HG02938 (cell line): ENCODE measurements around the gene PWWP2B.

Experiments
- ATAC-seq: cut with Tn5 transposase; IDR thresholded peaks from one replicate; pipeline ENCODE4 v1.9.1; 2021; ENCODE audit warnings: mild to moderate bottlenecking, moderate library complexity; ENCODE audit not compliant: unreplicated experiment

PWWP2B gene

DNA sequence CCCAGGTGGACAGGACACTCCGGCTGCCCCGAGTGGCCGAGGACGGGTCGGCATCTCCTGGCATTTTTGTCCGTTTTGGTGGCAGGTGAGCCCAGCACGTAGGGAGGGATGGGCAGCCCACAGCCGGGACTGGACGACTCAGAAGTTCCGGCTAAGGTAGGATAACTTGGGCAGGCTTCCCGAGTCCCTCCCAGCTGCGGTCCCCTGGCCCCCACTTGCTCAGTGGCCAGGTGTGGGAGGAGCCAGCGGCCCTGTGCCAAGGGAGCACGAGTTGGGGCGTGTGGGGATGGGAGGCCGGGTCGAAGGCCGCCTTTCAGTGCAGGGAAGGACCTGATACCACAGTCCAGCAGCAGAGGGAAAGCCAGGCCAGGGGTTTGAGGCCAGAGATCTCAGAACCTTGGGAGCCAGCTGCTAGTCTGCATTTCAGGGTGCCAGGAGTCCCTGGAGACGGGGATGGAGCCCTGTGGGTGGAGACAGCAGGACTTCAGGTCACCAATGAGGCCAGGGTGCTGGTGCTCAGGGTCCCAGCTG, 58.5 kb downstream of the PWWP2B start:
- no peak for ATAC-seq

DNA sequence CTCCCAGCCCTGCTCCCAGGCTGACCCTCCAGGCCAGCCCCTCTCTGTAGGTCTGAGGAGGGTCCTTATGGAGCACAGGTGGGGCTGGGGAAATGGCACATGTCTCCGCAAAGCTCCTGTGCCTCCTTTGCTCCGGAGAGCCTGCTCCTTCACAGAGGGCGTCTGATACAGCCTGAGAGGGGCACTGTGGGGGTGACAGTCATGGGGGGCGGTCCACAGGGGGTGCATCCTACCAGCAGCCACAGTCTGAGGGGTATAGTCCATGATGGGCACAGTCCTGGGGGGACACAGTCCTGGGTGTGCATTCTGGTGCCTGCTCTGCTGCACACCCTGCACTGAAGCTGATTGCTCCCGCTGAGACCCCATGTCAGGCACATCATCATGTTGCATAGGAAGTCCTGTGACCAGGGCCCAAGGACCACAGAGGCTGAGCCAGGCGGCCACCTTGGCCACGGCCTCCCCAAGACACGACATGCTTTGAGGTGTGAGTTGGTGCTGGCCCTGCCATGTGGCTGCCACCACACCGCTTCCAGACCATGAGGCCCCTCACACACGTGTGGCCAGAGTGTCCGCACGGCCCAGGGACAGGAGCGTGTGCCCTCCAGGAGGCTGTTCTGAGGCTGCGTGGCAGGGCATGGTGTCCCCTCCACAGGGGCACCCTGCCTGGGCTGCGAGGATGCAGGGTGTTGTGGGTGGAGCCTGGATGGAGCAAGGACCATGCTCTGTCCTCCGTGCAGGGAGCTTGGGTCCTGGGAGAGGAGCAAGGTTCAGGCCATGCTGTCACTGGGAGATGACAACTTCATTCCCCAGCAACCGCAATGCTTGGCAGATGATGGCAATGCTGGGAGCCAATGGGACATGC, 59.2 kb downstream of the PWWP2B start:
- ATAC-seq: no peak

DNA sequence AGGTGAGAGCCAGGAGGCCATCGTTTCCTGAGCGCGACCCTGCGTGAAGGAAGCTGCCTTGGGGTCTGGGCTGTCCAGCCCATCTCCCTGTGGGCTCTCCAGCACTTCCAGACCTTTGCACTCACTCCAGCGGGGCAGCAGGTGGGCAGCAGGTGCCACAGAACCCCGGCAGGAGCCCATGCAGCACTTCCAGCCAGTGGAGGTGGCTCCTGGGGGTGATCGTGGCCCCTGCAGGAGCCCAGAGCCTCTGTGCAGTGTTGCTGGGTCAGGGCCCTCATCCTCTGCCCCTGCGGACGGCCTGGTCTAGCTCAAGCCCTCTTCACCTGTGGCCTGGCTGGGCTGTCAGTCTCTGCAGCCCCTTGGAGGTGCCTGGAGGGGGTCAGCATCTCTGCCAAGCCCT, 59.9 kb downstream of the PWWP2B start:
- no peak for ATAC-seq

DNA sequence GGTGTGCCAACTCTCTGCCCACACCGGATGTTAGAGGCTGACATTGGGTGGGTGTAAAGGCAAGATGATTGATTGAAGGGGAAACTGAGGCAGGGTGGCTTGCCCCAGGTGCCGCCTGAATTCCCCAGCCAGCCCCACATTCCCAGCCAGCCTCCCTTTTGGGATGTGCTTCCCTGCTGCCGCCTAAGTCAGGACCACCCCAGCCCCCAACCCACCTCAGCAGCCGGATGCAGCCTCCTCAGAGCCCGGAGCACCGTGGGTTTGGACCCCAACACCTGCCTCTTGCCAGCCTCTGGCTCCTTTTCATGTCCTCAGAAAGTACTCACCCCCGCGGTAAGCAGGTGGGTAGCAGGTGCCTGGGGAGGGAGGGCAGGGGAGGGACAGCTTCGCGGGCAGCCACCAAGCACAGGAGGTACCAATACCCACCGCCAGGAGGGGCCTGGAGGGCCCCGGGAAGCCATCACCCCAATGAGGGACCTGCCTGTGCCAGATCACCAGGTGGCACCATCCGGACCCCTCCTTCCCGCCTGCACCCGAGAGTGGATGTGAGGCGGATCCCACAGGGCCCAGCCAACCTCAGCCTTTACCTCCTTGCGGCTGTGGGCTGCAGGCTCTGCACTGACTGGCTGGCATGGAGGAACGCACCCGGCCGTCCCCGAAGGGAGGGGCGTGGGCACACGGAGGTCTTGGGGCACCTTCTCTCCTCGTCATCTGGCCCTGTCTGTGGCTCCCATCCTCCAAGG, 60.5 kb downstream of the PWWP2B start:
- no peak for ATAC-seq

DNA sequence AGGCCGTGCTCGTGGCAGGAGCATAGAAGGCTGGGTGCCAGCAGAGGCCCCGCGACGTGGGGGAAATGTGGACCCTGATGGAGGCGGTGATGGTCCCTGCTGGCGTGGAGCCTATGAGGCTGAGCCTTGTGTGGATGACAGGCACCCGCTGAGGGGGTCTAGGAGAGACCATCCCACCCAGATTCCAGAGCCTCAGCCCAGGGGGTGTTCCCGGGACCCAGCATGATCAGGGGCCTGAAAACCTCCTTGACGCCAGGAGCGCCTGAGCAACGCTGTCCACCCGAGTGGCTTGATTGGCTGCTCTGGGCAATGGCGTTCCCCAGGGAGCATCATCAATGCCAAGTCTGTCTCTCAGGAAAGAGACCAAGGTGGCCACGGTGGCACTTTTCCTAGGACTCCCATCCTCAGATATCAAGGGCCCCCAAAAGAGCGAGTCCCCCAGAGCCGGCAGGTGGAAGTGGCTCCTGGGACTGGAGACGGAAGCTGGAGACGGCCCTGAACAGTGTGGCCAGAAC, 61.1 kb downstream of the PWWP2B start:
- no peak for ATAC-seq

DNA sequence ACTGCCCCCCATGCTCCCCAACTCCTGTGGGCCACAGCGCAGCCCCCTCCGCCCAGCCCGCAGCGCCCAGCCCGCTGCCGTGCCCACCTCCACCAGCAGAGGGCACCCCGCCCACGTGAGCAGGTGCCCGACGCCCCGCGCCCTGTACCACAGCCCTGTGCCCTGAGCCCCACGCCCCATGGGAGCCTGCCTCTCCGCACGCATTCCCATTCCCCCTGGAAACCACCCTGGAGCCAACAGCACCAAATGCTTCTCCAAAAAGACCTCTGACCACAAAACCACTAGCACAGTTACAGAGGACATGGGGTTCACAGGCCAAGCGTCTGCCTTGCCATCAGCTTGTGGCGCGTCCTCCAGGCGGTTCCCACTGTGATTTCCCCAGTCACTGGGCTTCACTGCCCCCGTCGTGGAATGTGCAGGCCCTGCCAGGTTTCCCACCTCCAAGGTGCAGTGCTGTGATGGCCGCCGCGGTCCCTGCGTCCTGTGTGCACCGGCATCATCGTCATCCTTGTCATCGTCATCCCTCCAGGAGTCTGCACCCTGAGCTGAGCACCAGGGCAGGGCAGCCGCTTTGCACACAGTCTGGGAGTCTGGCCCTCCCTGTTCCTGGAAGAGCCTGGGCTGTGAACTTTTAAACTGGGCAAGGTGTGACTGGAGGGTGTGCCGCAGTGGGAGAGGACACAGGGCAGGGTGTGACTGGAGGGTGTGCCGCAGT, 61.7 kb downstream of the PWWP2B start:
- ATAC-seq: no peak

DNA sequence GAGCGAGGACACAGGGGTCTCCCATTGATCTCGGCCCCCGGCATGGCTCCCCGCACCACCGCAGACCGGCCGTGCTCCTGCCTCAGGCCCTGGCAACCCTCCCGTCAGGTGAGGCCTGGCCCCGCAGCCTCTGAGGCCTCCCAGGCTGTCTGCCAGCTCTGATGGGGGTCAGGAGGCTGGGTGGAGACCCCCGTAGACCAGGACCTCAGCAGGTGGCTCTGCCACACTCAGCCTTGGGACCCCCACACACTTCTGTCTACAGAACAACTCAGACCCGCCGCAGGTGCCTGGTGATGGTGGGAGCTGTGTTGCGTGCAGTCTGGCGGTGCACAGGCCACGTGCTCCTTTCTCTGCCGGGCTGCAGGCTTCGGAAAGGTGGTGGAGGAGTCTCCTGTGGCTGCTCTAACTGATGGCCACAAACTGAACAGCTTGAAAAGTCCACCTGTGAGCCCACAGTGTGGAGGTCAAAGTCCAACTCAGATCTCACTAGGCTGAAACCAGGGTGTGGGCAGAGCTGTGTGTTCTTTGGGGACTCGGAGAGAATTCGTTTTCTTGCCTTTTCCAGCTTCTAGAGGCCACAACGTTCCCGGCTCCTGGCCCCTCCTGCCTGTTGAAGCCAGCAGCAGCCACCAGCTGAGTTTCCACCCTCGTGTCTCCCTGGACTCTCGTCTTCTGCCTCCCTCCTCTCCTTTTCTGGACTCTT, 62.5 kb downstream of the PWWP2B start:
- ATAC-seq: no peak

DNA sequence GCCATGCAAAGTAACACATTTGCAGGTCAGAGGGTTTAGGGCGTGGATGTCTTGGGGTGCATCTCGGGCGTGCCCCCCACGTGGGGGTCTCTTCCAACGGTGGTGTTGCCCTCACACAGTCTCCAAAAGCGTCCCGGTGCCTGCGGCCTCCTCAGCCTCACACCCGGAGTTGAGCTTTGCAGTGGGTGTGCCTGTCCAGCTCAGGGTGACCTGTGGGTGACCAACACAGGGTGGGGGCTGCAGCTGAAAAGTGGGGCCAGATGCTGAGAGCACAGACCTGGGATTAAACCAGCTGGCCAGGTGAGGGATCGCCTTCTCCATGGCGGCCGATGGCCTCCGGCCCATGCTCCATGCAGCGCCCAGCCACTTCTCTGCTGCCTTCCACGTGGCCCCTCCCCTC, 63.1 kb downstream of the PWWP2B start:
- no peak for ATAC-seq

DNA sequence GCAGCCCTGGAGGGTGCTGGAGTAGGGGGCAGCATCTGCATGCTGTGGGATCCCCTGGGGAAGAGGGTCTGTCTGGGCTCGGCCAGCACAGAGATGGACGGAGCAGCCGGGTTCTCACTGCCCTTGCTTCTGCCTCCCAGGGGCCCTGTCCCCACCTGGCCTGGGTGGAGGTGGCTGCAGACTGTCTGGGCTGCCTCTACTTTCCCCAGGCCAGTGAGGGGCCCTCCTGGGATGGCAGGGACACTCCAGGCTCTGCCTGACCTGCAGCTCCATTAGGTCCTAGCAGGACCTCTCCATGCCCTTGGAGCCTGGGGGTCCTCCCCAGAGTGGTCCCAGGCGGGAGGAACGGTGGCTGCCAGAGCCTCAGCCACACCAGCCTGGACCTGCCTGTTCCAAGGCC, 63.7 kb downstream of the PWWP2B start:
- no peak for ATAC-seq

DNA sequence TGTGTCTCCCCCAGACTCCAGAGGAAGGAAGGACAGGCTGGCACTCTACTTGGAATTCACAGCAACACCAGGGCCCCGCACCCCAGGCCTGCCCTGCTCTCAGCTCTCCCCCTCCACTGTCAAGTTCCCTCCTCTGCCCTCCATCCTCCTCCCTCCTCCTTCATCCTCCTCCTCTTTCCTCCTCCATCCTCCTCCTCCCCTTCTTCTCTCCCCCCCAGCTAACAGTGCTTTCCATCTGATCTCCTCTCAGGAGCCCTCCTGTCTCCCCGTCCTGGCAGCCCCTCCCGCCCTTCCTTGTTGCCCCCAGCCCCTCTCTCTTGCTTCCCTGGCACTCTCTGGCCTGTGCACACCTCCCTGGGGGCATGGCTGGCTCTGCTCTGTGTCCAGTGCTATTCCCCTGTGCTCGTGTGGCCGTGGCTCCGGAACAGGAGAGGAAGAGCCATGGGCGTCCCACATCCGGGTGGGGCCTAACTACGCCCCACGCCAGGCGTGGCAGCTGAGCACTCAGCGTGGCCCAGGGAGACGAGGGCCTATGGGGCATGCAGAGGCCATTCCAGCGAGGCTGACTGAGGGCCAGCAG, 64.2 kb downstream of the PWWP2B start:
- no peak for ATAC-seq

DNA sequence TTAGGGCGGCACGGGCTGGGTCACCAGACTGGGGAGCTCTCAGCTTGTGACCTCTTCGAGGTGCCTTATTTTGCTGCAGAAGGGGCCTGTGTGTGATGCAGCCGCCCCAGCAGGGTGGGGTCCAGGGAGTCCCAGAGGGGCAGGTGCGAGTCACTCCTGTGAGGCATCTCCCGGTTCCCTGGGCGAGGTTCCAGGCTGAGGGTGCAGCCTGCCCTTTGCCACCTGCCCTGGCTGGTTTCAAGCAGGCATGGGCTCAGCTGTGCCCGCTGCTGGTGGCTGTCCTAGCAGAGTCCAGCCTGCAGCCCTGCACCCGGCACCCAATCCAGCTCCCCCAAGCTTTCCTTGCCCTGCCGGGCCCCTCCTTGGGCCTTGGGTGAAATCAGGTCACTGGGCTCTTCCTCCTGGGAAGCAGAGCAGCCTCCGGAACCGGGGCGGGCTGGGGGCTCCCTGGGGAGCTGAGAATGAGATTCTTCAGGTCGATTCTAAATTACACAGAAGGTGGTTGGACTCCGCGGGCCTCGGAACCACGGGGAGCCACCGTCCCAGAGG, 64.8 kb downstream of the PWWP2B start:
- ATAC-seq: no peak

DNA sequence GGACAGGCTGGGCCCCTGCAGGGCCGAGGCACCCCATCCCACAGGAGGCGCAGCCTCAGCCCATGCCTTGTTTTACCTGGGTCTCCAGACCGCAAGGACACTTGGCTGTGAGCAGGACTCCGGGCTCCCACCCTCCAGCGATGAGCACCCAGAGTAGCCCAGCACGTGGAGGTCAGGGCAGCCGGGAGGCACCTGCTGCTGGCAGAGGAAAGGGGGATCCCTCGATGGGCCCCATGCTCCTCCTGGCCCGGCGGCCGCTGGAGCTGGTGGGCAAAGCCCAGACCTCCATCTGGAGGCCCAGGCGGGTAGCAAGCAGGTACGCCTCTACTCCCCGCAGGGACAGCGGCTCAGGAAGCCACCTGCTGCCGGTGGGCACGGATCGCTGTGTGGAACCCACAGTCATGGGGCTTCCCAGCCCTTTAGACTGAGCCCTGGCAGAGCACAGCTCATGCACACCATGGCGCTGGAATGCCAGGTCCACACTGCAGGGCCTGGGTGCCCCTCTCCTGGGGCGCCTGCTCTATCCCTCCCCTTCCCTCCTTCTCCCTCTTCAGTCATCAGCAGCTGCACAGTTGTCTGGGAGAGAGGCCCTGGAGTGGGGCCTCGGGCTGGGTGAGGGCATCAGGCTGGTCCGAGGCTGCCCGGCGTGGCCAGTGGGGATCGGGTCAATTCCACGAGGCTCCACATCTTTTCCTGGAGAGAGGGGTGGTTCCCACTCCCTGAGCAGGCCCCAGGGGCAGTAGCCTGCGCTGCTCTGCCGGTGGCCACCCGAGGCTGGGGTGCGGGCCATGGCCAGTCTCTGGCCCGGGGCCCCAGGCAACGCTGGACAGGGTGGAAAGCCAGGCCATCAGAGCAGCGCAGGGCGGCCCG, 65.7 kb downstream of the PWWP2B start:
- ATAC-seq: no peak

DNA sequence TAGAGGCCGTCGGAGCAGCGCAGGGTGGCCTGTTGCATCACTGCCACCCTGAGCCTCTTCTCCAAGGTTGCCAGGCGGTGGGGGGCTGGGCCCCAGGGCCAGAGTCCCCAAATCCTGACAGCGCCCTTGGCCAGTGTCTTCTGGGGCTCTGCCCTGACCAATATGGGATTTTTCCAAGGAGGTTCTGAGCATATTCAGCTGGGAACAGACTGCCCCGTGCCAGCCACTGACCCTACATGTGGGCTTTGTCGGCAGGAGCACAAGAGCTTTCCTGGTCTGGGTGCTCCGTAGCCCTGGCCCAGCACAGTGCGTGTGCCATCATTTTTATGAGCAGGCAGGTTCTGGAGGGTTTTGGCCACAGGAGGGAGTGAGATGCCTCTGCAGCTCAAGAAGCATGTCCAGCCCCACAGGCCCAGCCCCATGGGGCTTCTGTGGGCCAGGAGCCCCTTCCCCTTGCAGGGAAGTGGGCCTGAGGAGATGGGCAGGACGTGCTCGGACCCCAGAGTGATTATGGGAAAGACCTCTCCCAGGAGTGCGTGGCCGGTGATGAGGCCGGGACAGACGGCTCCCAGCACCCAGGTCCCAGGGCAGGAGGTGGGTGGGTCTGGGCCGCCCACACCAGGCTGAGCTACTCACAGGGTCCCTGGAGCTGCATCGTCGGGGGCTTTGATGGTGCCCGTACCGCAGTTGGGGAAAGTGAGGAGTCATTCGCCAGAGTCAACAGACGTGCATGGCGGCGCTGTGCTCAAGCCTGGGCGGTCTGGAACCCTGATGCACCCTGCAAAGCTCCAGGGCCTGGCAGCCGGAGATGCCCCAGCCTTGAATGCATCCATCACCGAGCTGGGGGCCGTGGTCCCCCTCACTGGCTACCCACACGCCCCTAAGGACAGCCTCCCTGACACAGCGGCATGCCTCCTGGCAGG, 66.6 kb downstream of the PWWP2B start:
- no peak for ATAC-seq

DNA sequence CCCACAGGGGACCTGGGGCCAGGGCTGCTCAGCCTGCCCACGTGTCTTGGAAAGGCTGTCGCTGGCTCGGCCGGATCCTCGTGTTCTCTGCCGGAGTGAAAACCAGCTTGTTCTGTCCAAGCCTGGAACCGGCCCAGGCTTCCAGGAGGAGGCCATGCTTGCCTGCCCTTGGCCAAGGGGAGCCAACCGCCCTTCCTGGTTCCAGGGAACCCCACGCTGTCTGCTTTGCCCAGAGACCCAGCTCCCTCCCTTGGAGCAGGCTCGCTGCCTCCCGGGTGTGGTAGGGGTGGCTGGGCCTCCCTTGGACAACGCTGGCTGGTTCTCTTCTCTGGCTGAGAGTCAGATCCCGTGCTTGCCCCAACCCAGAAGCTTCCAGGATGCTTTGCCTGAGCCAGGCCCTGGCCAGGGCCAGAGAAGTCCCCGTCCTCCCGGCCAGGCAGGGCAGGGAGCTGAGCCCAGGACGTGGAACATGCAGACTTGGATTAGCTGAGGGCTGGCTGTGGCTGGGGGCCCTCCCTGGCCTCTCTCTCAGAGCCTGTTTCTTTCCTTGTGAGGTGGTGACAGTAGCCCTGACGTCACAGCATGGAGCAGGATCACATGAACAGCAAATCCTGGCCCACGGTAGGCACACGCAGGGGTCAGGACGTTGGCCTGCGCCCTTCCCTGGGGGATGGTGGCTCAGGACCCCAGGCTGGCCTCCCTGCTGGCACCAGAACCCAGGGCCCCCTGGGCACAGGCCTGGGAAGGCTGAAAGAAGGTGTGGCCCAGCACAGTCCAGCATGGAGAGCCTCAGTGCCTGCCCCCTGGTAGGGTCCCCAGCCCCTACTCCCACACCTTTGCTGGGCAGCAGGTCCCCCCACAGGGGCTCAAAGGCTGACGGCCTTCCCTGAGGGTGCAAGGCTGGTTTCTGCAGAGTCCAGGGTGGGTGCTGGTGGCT, 67.5 kb downstream of the PWWP2B start:
- ATAC-seq: no peak

DNA sequence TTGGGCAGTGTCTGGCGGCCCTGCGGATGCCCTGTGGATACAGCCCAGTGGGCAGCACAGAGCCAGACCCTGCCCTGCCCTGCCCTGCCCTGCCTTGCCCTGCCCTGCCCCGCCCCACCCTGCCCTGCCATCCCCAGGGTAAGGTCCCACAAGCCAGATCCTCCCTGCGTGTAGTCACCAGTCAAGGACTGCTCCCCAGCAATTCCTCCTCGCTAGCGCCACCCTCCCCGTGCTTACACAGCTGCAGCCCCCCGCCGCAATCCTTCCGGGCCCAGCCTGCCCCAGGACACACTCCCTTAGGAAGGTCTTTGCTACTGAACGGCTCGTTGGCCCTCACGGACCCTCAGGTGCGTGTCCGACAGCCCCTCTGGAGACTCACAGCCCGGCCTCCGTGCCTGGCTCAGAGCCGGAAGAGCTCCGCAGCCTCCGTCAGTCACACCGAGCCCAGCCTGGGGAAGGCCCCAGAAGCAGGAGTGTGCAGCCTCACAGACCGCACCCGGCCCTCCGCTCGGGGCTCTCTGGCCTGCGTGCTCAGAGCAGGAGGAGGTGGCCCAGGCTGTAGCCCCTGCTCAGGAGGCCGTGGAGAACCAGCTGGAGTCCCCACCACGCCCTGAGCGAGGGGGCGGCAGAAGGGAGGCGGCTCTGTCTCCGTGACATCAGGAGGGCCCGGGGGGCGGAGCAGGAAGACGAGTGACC, 68.3 kb downstream of the PWWP2B start:
- no peak for ATAC-seq

DNA sequence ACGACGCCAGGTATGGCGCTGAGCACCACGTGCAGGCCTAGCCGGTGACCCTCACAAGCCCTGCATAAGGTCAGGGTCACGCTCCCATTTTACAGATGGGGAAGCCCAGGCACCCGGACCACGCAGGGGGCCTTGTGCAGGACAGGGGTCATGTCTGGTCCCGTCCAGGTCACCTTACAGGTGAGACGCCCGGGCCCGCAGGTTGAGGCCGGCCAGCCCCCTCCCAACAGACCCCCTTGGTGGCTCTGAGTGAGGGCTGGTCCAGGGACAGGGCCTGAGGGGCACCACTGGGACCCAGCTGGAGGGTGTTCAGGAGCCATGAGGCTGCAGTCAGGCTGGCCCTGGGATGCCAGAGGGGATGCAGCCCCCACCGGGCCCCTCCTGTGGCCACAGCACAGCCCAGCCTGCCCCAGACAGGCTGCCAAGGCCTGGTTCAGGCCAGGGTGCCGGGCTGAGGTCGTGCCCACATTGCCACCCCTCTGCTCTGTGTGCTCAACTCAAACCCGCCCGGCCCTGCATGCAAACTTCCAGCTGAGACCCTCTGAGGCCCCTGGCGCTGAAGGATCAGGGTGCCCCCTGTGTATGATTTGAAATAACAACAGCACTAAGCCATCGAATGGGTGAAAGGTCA, 69.0 kb downstream of the PWWP2B start:
- no peak for ATAC-seq
